Body of pancreas (tissue), 4 donors: ENCODE results near the gene PCSK2. TPM values are rescaled to one million over a fixed set of nuclear protein-coding genes. Genes with fewer than 3 reads are reported as not detected.
A peak's percentile ranks its signal among the peaks of the same experiment; 100 is the strongest.

Experiments
- ATAC-seq: fragments of 150-250 bp; one replicate; pipeline ENCODE4 v1.9.1; 2016
- DNase-seq, 4 donors: peaks; one replicate each; pipeline ENCODE4 v3.0.0-alpha.2; 2019
- H3K27ac ChIP-seq, 4 donors: fragments of 200-600 bp; sonication (generic); 1 replicate in 3 of 4; 2 replicates in 1 of 4; pipeline versions ENCODE4 v1.5.1 to v1.6.1; 2016 to 2019; ENCODE audit warnings: mild to moderate bottlenecking in 1 of 4, mixed read lengths in 1 of 4, moderate library complexity in 1 of 4
- H3K27me3 ChIP-seq, 2 donors: fragments of 200-600 bp; sonication (generic); one replicate each; pipeline ENCODE4 v1.6.0; 2016; ENCODE audit warnings: mild to moderate bottlenecking in 1 of 2
- H3K36me3 ChIP-seq, 2 donors: fragments of 200-600 bp; sonication (generic); replicated peaks in 1 of 2; 2 replicates each; pipeline ENCODE4 v1.5.1; 2016; ENCODE audit warnings: low read depth in 2 of 2; ENCODE audit not compliant: insufficient read depth in 1 of 2
- H3K4me1 ChIP-seq: fragments of 200-600 bp; sonication (generic); one replicate; pipeline ENCODE4 v1.6.0; 2016
- H3K4me3 ChIP-seq, 2 donors: fragments of 200-600 bp; sonication (generic); 1 replicate in 1 of 2; 2 replicates in 1 of 2; pipeline ENCODE4 v1.5.1; 2016 to 2019
- H3K9me3 ChIP-seq, 3 donors: fragments of 200-600 bp; sonication (generic); 1 replicate in 2 of 3; 2 replicates in 1 of 3; pipeline ENCODE4 v1.5.1; 2016
- POLR2A ChIP-seq, 3 donors: fragments of 450-650 bp; IDR thresholded peaks; one replicate each; pipeline ENCODE4 v1.6.1; 2016; ENCODE audit warnings: antibody characterized with exemption in 3 of 3, mild to moderate bottlenecking in 2 of 3
- WGBS, 2 donors: methylation state at CpG; one replicate each; pipeline ENCODE4 v1.1.5; 2017; 5-methylcytosine and 5-hydroxymethylcytosine counted together
- intact Hi-C: fragments of 100-400 bp; cut with DNase I; formaldehyde crosslinking; loops from one replicate; pipeline ENCODE4 v1.15.1; 2023
- total RNA-seq, 2 donors: library from RNA; depleted of rRNA; stranded (reverse); fragments of >200 nt; gene quantifications; one replicate each; pipeline ENCODE4 v1.1.0, GENCODE V29; 2016
- TF ChIP-seq, protein P1 (sequence below), 7 experiments: fragments of 450-650 bp in 4 of 7; fragments of 200-600 bp in 3 of 7; sonication (generic) in 3 of 7; IDR thresholded peaks; one replicate each; pipeline ENCODE4 v1.5.1; 2016 to 2019; ENCODE audit warnings: antibody characterized with exemption in 7 of 7

Gene PCSK2
- total RNA-seq, 2 donors from 2014 or later: 3.3 to 7.0 TPM

DNA sequence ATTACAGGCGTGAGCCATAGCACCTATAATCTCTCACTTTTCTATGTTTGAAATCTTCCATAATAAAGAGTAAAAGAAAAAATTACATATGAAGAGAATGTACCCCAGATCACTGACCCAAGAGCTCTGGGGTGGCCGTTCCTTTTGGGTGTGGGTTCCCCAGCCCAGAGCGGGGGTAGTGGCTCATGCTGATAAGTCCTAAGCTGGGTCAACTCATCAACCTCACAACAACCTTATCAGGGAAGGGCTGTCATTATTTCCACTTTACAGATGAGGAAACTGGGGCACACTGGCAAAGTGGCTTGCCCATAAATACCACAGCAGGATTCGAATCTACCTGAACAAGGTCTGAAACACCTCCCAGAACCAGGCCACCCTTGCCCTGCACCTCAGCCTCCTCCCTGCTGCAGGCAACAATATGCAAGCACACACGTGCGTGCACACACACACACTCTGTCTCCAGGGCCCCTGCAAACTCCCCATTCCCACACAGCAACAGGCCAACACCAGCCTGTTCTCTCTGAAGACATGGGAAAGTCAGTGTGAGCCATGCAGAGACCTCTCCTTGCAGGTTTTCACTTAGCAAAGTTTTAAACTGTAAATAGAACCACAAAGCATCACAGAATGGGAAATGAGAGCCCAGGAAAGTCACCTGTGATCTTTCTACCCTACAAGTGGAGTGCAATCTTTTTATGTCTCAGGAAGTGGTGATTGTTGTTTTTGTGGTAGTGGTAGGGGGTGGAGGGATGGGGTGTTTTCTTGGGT is 276.6 kb downstream of the PCSK2 start:
- Histone ChIP-seq H3K36me3 (no peaks in the 10 kb centered on the region), H3K27me3 (no peaks in the 10 kb centered on the region), H3K9me3 (no peaks in the 10 kb centered on the region), H3K4me3 (no peak overlapping the region), H3K4me1 (peaks cover 12% of the 10 kb centered on the region), H3K27ac (no peak overlapping the region)
- 68 to 73% methylated on average over 3 to 6 of the region's 6 CpGs for WGBS, 2 donors
- intact Hi-C loops: loop anchor here (10.0 kb wide), 1 partner anchor 491 kb away; no protein-coding TSS in a partner anchor
- ATAC-seq (no peak), DNase-seq (no peak)
- no peak for TF ChIP-seq POLR2A (IDR thresholded peaks at IDR 0.05)
- TF ChIP-seq, protein P1, sequence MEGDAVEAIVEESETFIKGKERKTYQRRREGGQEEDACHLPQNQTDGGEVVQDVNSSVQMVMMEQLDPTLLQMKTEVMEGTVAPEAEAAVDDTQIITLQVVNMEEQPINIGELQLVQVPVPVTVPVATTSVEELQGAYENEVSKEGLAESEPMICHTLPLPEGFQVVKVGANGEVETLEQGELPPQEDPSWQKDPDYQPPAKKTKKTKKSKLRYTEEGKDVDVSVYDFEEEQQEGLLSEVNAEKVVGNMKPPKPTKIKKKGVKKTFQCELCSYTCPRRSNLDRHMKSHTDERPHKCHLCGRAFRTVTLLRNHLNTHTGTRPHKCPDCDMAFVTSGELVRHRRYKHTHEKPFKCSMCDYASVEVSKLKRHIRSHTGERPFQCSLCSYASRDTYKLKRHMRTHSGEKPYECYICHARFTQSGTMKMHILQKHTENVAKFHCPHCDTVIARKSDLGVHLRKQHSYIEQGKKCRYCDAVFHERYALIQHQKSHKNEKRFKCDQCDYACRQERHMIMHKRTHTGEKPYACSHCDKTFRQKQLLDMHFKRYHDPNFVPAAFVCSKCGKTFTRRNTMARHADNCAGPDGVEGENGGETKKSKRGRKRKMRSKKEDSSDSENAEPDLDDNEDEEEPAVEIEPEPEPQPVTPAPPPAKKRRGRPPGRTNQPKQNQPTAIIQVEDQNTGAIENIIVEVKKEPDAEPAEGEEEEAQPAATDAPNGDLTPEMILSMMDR (IDR thresholded peaks at IDR 0.05): no peak

DNA sequence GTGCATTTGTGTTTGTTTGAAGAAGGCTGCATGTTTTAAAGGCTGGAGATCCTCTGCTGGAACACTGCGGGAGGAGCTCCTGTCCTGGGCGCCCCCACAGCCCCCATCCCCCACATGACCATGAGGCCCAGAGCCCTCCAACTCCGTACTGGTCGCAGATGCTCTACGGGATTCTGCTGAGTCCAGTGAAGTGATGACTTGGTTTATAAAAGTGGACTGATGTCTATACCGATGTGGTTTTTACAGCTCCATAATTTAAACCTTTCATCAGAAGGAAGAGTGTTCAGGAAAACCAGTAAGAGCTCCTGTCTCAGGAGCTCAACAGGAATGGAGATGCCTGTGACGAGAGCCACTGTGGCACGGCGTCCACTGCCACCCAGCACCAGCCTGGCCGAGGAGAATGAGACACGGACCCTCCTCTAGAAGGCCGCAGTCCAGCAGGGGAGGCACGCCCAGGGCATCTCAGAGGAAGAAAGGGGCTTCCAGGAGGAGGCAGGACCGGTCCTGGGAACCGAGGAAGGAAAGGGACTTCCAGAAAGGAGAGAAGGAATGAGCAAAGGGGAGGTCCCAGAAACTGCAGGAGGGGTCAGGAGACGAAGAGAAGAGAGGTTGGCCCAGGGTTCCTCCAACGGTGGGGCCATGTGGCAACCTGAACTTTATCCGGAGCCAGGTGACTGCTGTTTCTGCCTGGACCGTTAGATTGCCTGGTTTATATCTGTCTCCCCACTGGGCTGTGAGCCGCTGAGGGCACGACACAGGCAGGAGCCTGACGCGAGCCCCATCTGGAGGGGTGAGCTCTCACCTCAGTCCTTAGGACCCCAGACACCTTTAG is 277.4 kb downstream of the PCSK2 start:
- TF ChIP-seq POLR2A (IDR thresholded peaks at IDR 0.05): no peak
- TF ChIP-seq, protein P1 (IDR thresholded peaks at IDR 0.05): no peak
- H3K4me1 ChIP-seq: peaks cover 12% of the 10 kb centered on the region
- H3K27ac ChIP-seq: no peak overlapping the region
- no peak overlapping the region for H3K4me3 ChIP-seq
- intact Hi-C loops: loop anchor here (10.0 kb wide), 1 partner anchor 491 kb away; no protein-coding TSS in a partner anchor
- peak; percentile 62 for ATAC-seq
- no peaks in the 10 kb centered on the region for H3K36me3 ChIP-seq
- peak in 1 of 4 donors; percentile 27 for DNase-seq
- no peaks in the 10 kb centered on the region for H3K27me3 ChIP-seq
- H3K9me3 ChIP-seq: no peaks in the 10 kb centered on the region
- 31 to 32% methylated on average over 20 to 23 of the region's 23 CpGs for WGBS, 2 donors

DNA sequence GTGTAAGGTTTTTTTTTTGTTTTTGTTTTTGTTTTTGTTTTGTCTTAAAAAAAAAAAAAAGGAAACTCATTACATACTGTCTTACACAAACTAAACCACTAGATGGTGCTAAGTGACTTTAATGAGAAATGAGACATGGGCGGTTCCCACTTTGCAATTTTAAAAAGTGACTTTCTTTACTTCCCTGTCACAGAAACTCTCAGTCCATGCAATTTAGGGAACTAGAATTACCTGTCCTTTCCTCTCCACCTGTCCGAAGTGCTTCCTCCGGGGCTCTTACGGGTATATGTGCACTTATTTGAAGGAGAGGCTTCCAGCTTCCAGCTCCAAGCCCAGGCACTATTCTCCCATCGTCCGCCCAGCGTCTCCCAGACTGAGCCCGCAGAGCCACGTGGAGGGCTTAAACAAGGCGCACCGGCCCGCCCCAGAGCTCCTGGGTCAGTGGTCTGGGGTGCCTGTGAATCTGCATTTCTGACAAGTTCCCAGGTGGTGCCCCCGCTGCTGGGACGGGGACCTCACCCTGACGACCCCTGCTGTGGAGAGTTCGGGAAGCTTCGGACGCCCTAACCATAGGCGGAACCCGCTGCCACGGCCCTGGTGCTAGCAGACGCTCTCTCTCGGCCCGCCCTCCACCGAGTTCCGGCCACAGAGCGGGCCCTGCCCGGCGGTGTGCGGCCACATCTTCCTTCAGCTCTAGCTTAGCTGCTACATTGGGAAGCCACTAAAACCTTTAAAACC is 278.2 kb downstream of the PCSK2 start:
- DNase-seq: peak; percentile 24 to 50 (median 32)
- Histone ChIP-seq H3K4me1 (peaks cover 12% of the 10 kb centered on the region), H3K36me3 (no peaks in the 10 kb centered on the region), H3K27ac (peak overlapping the region in 3 of 4 donors; percentile 4 to 25 (median 18)), H3K9me3 (no peaks in the 10 kb centered on the region), H3K4me3 (no peak overlapping the region), H3K27me3 (no peaks in the 10 kb centered on the region)
- no peak for TF ChIP-seq POLR2A (IDR thresholded peaks at IDR 0.05)
- TF ChIP-seq, protein P1 (IDR thresholded peaks at IDR 0.05): peak; percentile 54 to 87 (median 68)
- peak; percentile 77 for ATAC-seq
- WGBS, 2 donors: 7 to 10% methylated on average over 17 to 30 of the region's 30 CpGs
- intact Hi-C loops: loop anchor here (10.0 kb wide), 1 partner anchor 490 kb away; no protein-coding TSS in a partner anchor

DNA sequence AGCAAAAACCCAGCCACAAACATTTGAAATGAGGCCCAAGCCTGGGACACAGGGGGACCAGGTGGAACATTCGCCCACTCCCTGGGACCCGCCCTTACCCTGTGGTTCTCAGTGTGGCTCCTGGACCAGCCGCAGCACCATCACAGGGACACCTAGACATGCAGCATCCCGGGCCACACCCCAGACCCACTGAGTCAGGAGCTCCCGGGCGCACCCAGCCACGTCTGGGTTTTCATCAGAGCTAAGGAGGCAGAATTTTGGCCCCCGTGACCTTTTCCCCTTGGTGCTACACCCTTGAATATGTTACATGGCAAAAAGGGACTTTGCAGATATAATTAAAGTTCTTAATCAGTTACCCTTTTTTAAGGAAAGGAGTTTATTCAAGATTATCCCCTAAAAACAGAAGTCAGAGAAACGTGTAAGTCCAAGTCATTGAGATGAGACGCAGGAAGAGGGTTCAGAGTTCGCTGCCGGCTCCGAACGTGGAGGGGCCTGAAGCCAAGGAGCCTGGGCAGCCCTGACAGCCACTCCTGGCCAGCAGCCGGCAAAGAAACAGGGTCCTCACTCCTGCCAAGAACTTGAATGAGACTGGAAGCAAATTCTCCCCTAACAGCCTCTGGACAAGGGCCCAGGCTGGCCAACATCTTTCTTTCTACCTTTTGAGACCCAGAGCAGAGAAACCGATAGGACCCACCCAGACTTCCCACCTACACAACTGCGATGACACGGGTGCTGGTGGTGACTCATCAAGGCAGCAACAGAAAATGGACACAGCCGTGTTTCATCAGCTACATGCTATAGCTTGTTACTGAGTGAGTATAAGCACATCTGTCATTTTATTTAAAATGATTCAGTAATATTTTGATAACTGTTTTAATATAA is 279.0 kb downstream of the PCSK2 start:
- Histone ChIP-seq H3K4me1 (peaks cover 12% of the 10 kb centered on the region), H3K4me3 (no peak overlapping the region), H3K27ac (peak overlapping the region in 2 of 4 donors; percentile 18 to 25), H3K27me3 (no peaks in the 10 kb centered on the region), H3K36me3 (no peaks in the 10 kb centered on the region), H3K9me3 (no peaks in the 10 kb centered on the region)
- intact Hi-C loops: loop anchor here (10.0 kb wide), 1 partner anchor 489 kb away; no protein-coding TSS in a partner anchor
- WGBS, 2 donors: 86 to 89% methylated on average over 12 to 19 of the region's 19 CpGs
- no peak for DNase-seq
- no peak for ATAC-seq
- TF ChIP-seq POLR2A (IDR thresholded peaks at IDR 0.05): no peak
- TF ChIP-seq, protein P1 (IDR thresholded peaks at IDR 0.05): no peak
